ENCODE results near the gene GALNT18.

The GALNT18 gene

DNA sequence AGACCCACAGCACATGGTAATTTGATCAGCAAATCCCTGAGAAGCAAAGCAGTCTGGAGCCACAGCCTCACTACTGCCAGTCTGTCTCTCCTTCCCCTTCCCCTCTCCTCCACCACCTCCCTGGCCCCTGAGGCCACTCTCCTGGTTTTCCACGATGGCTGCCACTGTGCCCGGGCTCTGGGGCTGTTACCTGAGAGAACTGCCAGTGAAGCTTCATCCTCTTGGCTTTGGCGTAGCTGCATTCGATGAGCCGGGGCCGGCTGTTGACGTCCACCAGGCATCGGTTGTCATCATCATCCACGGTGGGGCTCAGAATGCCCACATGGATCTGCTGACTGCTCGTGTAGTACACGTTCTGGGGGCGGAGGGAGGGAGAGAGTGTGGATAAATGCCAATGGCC lies 329.0 kb downstream of the GALNT18 start:
- in situ Hi-C loops (cut with HindIII; ENCODE audit: low sequenced_read_pairs) = no loop called here

GRCh38 chr11:11291041-11292015 lies 330.5 kb downstream of the GALNT18 start:
- in situ Hi-C loops (cut with HindIII; ENCODE audit: low sequenced_read_pairs) = no loop called here

DNA sequence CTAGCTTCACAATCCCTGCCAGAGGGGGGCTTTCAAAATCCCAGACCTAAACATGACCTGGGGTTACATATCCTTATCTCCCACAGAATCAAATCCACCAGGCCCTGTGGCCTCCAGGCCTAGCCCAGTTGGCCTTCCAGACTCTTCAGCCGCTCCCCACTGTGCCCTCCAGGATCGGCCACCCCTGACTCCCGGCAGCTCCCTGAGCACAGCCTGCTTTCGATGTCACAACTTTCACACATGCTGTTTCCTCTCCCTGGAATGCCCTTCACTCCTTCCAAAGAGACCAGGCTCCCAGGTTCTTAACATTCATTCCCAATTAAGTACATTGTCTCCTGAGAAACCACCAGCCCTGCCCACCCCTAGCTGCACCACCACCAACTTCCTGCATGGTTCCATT lies 331.5 kb downstream of the GALNT18 start:
- in situ Hi-C loops (cut with HindIII; ENCODE audit: low sequenced_read_pairs) = no loop called here

DNA sequence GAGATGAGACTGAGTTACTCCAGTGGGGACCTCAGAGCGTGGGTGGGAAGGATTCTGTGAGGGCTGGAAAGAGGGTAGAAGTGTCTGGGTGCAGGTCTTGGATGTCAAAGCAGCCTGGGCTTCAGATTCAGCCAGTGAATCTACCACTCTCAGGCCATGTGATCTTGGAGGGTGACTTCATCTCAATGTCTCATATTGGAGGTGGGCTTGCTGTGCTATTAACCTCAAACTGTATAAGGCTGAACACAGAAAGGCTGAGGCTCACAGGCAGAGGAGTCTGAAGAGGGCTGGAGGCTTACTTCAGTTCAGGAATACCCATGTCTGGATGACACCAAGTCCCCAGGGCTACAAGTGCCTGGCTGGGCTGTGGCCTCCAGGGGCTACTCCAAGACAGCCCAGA lies 332.1 kb downstream of the GALNT18 start:
- in situ Hi-C loops (cut with HindIII; ENCODE audit: low sequenced_read_pairs) = no loop called here

GRCh38 chr11:11288972-11289616 lies 332.7 kb downstream of the GALNT18 start:
- in situ Hi-C loops (cut with HindIII; ENCODE audit: low sequenced_read_pairs) = no loop called here

GRCh38 chr11:11284481-11284880 lies 337.3 kb downstream of the GALNT18 start:
- in situ Hi-C loops (cut with HindIII; ENCODE audit: low sequenced_read_pairs) = no loop called here

- in situ Hi-C loops (cut with HindIII; ENCODE audit: low sequenced_read_pairs) = no loop called here
Observed at GRCh38 chr11:11281626-11282025, 340.2 kb downstream of the GALNT18 start.

DNA sequence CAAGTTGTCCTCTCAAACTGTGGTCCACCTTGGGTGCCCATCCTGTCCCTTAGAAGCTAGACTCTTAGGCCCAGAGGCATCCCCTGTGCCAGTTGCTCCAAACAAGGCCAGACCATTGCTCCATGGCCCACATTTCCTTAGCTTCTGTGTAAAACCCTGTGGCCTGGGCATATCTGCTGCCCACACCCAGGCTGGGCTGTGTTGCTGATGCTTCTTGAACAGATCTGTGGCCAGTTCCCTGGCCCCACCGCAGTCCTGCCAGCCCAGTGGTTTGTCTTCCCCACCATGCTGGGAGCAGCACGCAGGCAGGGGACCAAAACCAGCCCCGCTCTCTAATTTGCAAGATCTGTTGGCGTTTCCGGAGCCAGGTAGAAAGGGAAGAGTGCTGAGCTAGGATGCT lies 341.0 kb downstream of the GALNT18 start:
- in situ Hi-C loops (cut with HindIII; ENCODE audit: low sequenced_read_pairs) = no loop called here

GRCh38 chr11:11279956-11280689 lies 341.7 kb downstream of the GALNT18 start:
- in situ Hi-C loops (cut with HindIII; ENCODE audit: low sequenced_read_pairs) = no loop called here

DNA sequence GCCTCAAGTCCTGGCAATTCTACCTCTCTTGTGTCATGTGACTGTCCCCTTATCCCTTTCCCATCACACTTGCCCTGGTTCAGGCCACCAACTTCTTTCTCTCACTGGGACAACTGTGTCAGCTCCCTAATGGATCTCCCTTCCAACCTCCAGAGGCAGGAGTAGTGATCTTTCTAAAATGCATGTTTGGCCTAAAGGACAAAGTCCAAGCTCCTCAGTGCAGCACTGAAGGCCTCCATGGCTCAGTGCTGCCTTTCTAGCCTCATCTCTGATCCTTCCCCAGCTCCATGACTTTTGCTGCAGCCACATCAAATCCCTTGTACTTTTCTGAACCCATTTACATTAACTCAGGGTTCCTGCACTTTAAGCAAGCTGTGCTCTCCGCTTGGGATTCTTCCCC lies 349.6 kb downstream of the GALNT18 start:
- in situ Hi-C loops (cut with HindIII; ENCODE audit: low sequenced_read_pairs) = no loop called here

DNA sequence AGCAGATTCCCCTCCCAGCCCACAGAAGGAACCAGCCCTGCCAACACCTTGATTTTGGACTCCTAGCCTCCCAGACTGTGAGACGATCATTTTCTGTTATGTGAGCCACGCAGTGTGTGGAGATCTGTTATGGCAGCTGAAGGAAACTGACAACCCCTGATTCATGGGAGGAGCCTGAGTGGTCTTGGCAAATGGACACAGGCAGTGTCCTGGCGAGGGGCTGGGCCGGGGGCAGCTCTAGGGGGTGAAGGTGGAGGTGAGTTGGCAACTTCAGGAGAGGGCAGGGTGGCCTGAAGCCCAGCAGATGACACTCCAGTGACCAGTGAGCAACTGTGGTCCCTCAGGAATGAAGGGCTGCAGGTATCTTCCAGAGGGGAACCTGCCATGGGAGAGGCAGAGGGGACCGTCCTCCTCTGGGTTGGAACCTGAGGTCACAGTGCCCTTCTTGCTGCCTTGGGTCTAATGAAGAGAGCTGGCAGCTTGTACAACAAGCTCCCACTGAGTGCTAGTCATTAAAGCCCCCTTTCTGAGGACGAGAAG lies 351.5 kb downstream of the GALNT18 start:
- in situ Hi-C loops (cut with HindIII; ENCODE audit: low sequenced_read_pairs) = no loop called here

DNA sequence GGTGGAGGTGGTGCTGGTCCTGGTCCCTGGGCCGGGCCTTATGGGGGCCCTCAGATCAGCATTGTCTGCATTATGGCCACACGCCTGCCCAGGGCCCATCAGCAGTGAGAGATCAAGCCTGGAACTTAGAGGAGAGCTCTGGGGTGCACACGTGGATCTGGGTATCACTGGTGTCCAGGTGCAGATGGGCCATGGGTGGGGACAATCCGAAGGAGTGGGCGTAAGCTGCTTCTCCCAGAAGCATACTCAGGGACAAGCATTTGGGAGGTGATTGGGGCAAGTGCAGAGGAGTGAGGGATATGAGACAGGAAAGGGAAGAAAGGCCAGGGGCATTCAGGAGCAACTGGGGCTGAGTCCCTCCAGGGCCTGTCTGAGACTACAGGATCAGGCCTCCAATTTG lies 353.1 kb downstream of the GALNT18 start:
- in situ Hi-C loops (cut with HindIII; ENCODE audit: low sequenced_read_pairs) = no loop called here

- in situ Hi-C loops (cut with HindIII; ENCODE audit: low sequenced_read_pairs) = no loop called here
Observed at GRCh38 chr11:11268119-11268518, 353.7 kb downstream of the GALNT18 start.

DNA sequence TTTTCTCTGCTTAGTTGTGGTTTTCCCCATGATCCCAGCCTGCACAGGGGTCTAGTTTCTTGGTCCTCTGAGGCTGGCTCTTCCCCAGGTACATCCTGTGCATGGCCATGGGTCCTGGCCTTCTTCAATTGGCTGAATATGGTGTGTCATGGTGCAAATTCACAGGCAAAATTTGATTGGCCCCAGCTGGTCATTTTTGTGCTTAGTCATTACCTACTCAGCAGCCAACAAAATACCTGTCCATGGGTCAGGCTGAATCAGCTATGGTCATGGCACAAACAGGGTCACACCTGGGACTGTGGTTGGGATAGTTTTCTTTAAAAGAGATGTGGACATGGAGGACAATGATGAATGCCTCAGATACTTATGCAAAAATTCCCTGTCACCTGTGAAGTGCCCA lies 354.5 kb downstream of the GALNT18 start:
- in situ Hi-C loops (cut with HindIII; ENCODE audit: low sequenced_read_pairs) = no loop called here

DNA sequence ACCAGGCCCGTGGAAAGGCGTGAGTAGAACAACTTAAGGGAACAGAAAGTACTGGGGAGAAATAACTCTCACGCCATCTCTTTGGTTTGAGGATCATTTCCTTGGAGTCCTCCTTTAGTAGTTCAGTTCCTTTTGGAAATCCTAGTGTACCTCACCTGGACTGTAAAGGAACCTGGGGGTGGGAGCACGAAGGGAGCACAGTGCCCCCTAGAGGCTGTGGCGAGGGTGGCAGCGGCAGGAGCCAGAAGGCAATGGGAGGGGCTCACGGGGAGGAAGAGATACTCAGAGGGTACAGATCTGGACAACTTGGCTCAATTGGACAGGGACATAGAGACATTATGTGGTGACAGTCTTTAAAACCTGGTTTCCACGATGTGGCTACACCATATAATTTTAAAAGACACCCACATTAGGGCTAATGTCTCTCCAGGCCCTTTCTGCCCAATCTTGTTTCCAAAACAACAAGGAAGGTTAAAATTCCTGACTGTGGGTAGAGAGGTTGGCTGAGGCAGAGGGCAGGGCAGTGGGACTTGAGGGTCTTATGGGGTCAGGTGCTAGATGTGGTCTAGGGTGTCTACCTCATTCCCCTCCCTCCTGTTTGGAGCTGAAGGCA lies 355.7 kb downstream of the GALNT18 start:
- in situ Hi-C loops (cut with HindIII; ENCODE audit: low sequenced_read_pairs) = no loop called here

DNA sequence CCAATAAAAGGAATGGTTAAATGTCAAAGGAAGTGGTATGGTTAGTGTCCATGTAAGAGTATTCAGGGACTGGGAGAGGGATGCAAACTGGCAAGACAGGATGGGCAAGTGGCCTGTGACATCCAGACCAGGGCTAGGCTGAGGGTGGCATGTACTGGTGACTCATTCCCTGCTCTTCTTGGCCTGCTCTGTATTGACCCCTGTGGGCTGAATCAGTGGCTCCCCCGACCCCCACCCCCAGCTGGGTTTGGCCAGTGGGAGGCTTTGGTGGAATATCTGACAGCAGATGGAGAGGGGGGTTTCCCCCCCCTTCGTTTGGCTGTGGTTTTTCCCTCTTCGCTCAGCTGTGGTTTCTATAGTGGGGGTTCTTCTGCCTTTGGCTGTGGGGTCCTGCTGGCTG lies 356.5 kb downstream of the GALNT18 start:
- in situ Hi-C loops (cut with HindIII; ENCODE audit: low sequenced_read_pairs) = no loop called here

DNA sequence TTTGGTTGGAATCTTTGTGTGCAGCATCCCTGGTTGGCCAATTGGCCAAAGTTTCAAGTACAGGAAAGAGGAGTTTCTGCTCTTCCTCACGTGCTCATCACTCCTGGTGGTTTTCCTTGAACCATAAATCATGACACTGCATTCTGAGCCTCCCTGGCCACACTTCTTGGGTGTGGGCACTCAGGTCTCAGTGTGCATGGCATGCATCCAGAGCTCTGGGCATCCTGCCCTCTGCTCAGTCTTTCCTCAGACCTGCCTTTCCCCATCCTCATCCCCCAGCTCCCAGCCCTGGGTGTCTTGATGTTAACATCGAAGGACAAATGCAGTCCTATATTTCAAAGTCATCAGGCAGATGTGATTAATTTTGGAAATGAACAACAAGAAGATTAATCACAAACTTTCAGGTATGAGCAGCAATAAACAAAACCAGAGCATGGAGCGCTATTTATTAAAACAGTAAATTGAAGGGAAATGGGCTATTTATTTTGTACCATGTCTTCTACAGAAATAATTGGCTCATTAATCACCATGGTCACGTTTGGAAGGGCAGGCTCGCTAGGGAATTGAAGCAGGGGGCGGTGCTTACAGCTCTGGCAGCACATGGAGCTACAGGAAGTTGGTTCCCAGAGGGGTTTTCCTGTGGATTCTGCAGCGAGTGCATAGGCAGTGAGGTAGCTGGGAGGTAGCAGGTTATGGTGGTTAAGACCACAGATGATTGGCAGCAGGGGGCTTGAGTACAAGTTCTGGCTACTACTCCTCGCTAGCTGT lies 358.4 kb downstream of the GALNT18 start:
- in situ Hi-C loops (cut with HindIII; ENCODE audit: low sequenced_read_pairs) = no loop called here

GRCh38 chr11:11262171-11262920 lies 359.5 kb downstream of the GALNT18 start:
- in situ Hi-C loops (cut with HindIII; ENCODE audit: low sequenced_read_pairs) = no loop called here

- in situ Hi-C loops (cut with HindIII; ENCODE audit: low sequenced_read_pairs) = no loop called here
Observed at GRCh38 chr11:11261629-11262028, 360.2 kb downstream of the GALNT18 start.

All from endothelial cell of hepatic sinusoid (primary cell).